PC-3 (cell line): ENCODE data around the gene EFL1. TPM values are rescaled to one million over a fixed set of nuclear protein-coding genes. Genes with fewer than 3 reads are reported as not detected.
"Not testable (repeated sequence)": the region's sequence is repeated elsewhere in the genome, so short reads cannot be mapped to it uniquely, and the experiment has no call there.

Source experiments
- ATAC-seq: fragments of 200-7000 bp; cut with Tn5 transposase; 2 replicates; pipeline ENCODE4 v1.9.1; 2020; ENCODE audit warnings: mild to moderate bottlenecking, moderate library complexity
- BruUV-seq: library from RNA; stranded (reverse); fragments of 400-500 nt; replicated peaks from 2 replicates; lab custom pipeline; 2021; lab: Mats Ljungman, UMichigan
- CTCF ChIA-PET: fragments of 300-600 bp; sonication (Branson Sonifier 250); formaldehyde crosslinking; loops from one replicate; lab custom pipeline; 2022; ENCODE audit warnings: antibody characterized with exemption; lab: Charles Lee
- POLR2A ChIA-PET: fragments of 300-600 bp; sonication (Branson Sonifier 250); formaldehyde crosslinking; loops from one replicate; lab custom pipeline; 2022; ENCODE audit warnings: antibody characterized with exemption; ENCODE audit not compliant: unreplicated experiment; lab: Charles Lee
- DNase-seq: peaks from one replicate; pipeline ENCODE4 v3.0.0-alpha.2; 2015
- H2AFZ ChIP-seq: fragments of 300-600 bp; sonication (generic); 2 replicates; pipeline ENCODE4 v1.6.0; 2016; ENCODE audit warnings: antibody characterized with exemption, low read length
- H3F3A ChIP-seq: fragments of 300-600 bp; sonication (generic); one replicate; pipeline ENCODE4 v1.6.0; 2017; ENCODE audit warnings: antibody characterized with exemption, low read length, control low read depth, mild to moderate bottlenecking; ENCODE audit not compliant: unreplicated experiment
- H3K27ac ChIP-seq: fragments of 300-600 bp; sonication (generic); 2 replicates; pipeline ENCODE4 v1.5.1; 2016; ENCODE audit warnings: mild to moderate bottlenecking, low read length
- H3K27me3 ChIP-seq: fragments of 300-600 bp; sonication (generic); 2 replicates; pipeline ENCODE4 v1.6.1; 2016; ENCODE audit warnings: low read length, mixed read lengths
- H3K36me3 ChIP-seq: fragments of 300-600 bp; sonication (generic); 2 replicates; pipeline ENCODE4 v1.6.1; 2016; ENCODE audit warnings: low read depth, mixed run types, low read length, mixed read lengths
- H3K4me1 ChIP-seq: fragments of 300-600 bp; sonication (generic); 2 replicates; pipeline ENCODE4 v1.5.1; 2016; ENCODE audit warnings: low read length; ENCODE audit not compliant: insufficient read depth
- H3K4me2 ChIP-seq: fragments of 300-600 bp; sonication (generic); 2 replicates; pipeline ENCODE4 v1.6.0; 2016; ENCODE audit warnings: low read length
- H3K4me3 ChIP-seq: fragments of 300-600 bp; sonication (generic); 2 replicates; pipeline ENCODE4 v1.5.1; 2016; ENCODE audit warnings: mild to moderate bottlenecking, low read length, mixed read lengths
- H3K79me2 ChIP-seq: fragments of 300-600 bp; sonication (generic); 2 replicates; pipeline ENCODE4 v1.6.1; 2017; ENCODE audit warnings: low read length, mixed read lengths
- H3K9ac ChIP-seq: fragments of 300-600 bp; sonication (generic); 2 replicates; pipeline ENCODE4 v1.6.0; 2016; ENCODE audit warnings: mild to moderate bottlenecking, low read length
- H3K9me2 ChIP-seq: fragments of 300-600 bp; sonication (generic); replicated peaks from 2 replicates; pipeline ENCODE4 v1.6.1; 2016; ENCODE audit warnings: mixed run types, low read length, mixed read lengths
- H3K9me3 ChIP-seq: fragments of 300-600 bp; sonication (generic); 2 replicates; pipeline ENCODE4 v1.6.1; 2016; ENCODE audit warnings: low read length, mixed read lengths
- H4K20me1 ChIP-seq: fragments of 300-600 bp; sonication (generic); 2 replicates; pipeline ENCODE4 v1.6.1; 2016; ENCODE audit warnings: low read length, mixed read lengths
- CTCF ChIP-seq: fragments of 300-600 bp; sonication (generic); conservative IDR thresholded peaks from 2 replicates; pipeline ENCODE4 v1.5.1; 2017; ENCODE audit warnings: antibody characterized with exemption, low read depth, mild to moderate bottlenecking, low read length
- EZH2 ChIP-seq: fragments of 300-600 bp; sonication (generic); IDR thresholded peaks from one replicate; pipeline ENCODE4 v1.6.1; 2017; ENCODE audit warnings: antibody characterized with exemption, mild to moderate bottlenecking, low read length; ENCODE audit not compliant: unreplicated experiment
- EZH2phosphoT487 ChIP-seq: fragments of 300-600 bp; sonication (generic); IDR thresholded peaks from 2 replicates; pipeline ENCODE4 v1.6.1; 2018; ENCODE audit warnings: mild to moderate bottlenecking, antibody characterized with exemption, low read length, borderline replicate concordance
- intact Hi-C: fragments of 100-400 bp; cut with micrococcal nuclease; formaldehyde crosslinking; loops from 2 replicates; pipeline ENCODE4 v1.9.0; 2023
- total RNA-seq: library from RNA; depleted of rRNA; stranded (reverse); fragments of >200 nt; gene quantifications from 2 replicates; pipeline ENCODE4 v1.2.3, GENCODE V29; 2014

The EFL1 gene
- total RNA-seq, 1 experiment from 2014 or later: 14.7 TPM

GRCh38 chr15:82300883-82301282 is 38.3 kb upstream of the EFL1 start:
- POLR2A ChIA-PET: no interaction called here
- BruUV-seq: no TSS peak

GRCh38 chr15:82300326-82300725 is 37.8 kb upstream of the EFL1 start:
- ATAC-seq: peak; percentile 75
- H4K20me1 ChIP-seq, H3K9me3 ChIP-seq, H3K4me1 ChIP-seq, H3K4me3 ChIP-seq, H3K27ac ChIP-seq, H3F3A ChIP-seq, BruUV-seq, H3K4me2 ChIP-seq, POLR2A ChIA-PET, H3K79me2 ChIP-seq, H3K9me2 ChIP-seq, H3K36me3 ChIP-seq, intact Hi-C loops, CTCF ChIA-PET, H2AFZ ChIP-seq, DNase-seq, H3K27me3 ChIP-seq, H3K9ac ChIP-seq: not testable (repeated sequence)

More at GRCh38 chr15:82300883-82301282, 38.3 kb upstream of the EFL1 start:
- no peaks in the 10 kb centered on the region for H3F3A ChIP-seq
- no peak overlapping the region for H2AFZ ChIP-seq
- DNase-seq (no peak), ATAC-seq (no peak)
- CTCF ChIA-PET: no interaction called here
- no peaks in the 10 kb centered on the region for H4K20me1 ChIP-seq
- no peak overlapping the region for H3K4me2 ChIP-seq
- no peaks in the 10 kb centered on the region for H3K79me2 ChIP-seq
- no peaks in the 10 kb centered on the region for H3K9me3 ChIP-seq
- no peaks in the 10 kb centered on the region for H3K4me1 ChIP-seq
- H3K36me3 ChIP-seq: no peaks in the 10 kb centered on the region
- no peaks in the 10 kb centered on the region for H3K9me2 ChIP-seq
- no peak overlapping the region for H3K27ac ChIP-seq
- TF ChIP-seq EZH2 (no peak), EZH2phosphoT487 (no peak), CTCF (no peak)
- intact Hi-C loops: no loop called here
- no peak overlapping the region for H3K4me3 ChIP-seq
- H3K27me3 ChIP-seq: no peaks in the 10 kb centered on the region
- no peak overlapping the region for H3K9ac ChIP-seq

- H4K20me1 ChIP-seq, H3K27ac ChIP-seq, H3K36me3 ChIP-seq, H3K79me2 ChIP-seq, POLR2A ChIA-PET, CTCF ChIA-PET, H3K9ac ChIP-seq, H3K9me2 ChIP-seq, H3K4me2 ChIP-seq, DNase-seq, H3K27me3 ChIP-seq, intact Hi-C loops, H3K4me1 ChIP-seq, BruUV-seq, H3F3A ChIP-seq, H3K9me3 ChIP-seq, H3K4me3 ChIP-seq, H2AFZ ChIP-seq, ATAC-seq: not testable (repeated sequence)
Observed at GRCh38 chr15:82299511-82299914, 37.0 kb upstream of the EFL1 start.

- no peak overlapping the region for H2AFZ ChIP-seq
- H3K27ac ChIP-seq: no peak overlapping the region
- no peaks in the 10 kb centered on the region for H4K20me1 ChIP-seq
- ChIA-PET POLR2A (no interaction called here), CTCF (no interaction called here)
- no TSS peak for BruUV-seq
- H3K9me2 ChIP-seq: no peaks in the 10 kb centered on the region
- no peaks in the 10 kb centered on the region for H3K79me2 ChIP-seq
- TF ChIP-seq CTCF (no peak), EZH2phosphoT487 (no peak), EZH2 (no peak)
- H3K4me1 ChIP-seq: no peaks in the 10 kb centered on the region
- no peak overlapping the region for H3K4me2 ChIP-seq
- intact Hi-C loops: no loop called here
- no peaks in the 10 kb centered on the region for H3K36me3 ChIP-seq
- no peak overlapping the region for H3K9ac ChIP-seq
- ATAC-seq (no peak), DNase-seq (no peak)
- H3F3A ChIP-seq: no peaks in the 10 kb centered on the region
- no peaks in the 10 kb centered on the region for H3K9me3 ChIP-seq
- no peaks in the 10 kb centered on the region for H3K27me3 ChIP-seq
- no peak overlapping the region for H3K4me3 ChIP-seq
Observed at GRCh38 chr15:82298520-82298919, 36.0 kb upstream of the EFL1 start.
